Activated CD4-positive, alpha-beta T cell treated with anti-CD3 and anti-CD28 coated beads, Interleukin-2, amount 50 U/mL, for 48 hours (primary cell): ENCODE data around the gene RANBP17.
"Not testable (repeated sequence)": the region's sequence is repeated elsewhere in the genome, so short reads cannot be mapped to it uniquely, and the experiment has no call there.

ENCODE experiments used
- DNase-seq, 2 experiments: peaks; one replicate each; pipeline ENCODE4 v3.0.0-alpha.2; 2020

The RANBP17 gene

DNA sequence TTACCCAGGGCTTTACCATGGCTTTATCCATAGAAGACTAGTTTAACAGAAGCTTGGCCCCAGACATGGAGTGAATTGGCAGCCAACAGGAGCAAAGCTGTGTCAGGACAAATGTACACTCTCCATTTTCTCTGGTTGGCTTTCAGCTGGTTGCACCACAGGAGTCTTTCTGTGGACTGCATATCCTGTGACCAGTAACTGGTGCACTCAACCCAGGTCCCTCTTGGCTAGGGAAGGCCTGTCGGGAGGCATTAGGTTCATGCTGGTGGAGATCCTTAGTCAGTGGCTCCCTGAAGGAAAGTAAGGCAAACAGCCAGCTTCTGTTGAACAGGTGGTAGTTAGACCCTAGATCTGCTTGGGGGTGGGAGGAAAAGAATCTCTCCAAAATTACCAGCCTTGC lies 300.3 kb downstream of the RANBP17 start:
- no peak for DNase-seq

DNA sequence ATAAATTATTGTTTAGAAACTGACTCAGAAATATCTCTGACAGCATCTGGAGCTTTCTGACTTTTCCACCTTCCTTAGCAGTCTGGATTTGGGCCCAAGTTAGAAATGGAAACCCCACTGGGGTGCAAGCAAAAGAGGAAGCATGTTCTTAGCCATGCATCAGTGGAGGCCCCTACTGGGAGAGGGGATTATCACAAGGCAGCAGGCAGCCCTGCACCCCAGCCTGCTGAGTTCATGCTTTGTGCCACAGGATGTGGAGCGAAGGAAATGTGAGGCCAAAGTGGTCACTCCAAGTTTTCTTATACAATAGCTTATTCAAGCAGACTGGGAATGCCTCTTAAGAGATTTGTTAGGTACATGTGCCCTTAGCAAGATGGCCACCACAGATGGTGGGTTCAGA lies 300.8 kb downstream of the RANBP17 start:
- DNase-seq, result no peak

DNA sequence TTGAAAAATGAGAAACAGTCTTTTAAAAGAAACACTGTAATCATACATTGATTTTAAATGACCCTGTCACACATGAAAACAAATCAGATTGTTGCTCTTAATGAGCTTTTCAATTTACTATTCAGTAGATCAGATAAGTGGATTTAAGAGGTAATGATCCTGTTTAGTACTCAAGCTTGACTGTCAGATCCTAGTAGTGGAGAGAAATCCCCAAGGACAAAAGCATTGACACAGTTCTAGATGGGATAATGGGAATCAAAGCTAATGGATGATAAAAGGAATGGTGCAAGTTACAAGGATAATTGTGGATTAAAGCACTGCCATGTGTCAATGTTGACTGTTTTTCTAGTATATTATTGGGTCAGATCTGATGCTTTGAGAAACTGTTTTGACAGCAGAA lies 304.9 kb downstream of the RANBP17 start:
- DNase-seq, result no peak

GRCh38 chr5:171168171-171168570 lies 306.4 kb downstream of the RANBP17 start:
- DNase-seq, result no peak

GRCh38 chr5:171174960-171175359 lies 313.1 kb downstream of the RANBP17 start:
- not testable (repeated sequence) for DNase-seq

- no peak for DNase-seq
Observed at GRCh38 chr5:171175746-171176145, 313.9 kb downstream of the RANBP17 start.

- not testable (repeated sequence) for DNase-seq
Observed at GRCh38 chr5:171178190-171178589, 316.4 kb downstream of the RANBP17 start.

GRCh38 chr5:171188016-171188415 lies 326.2 kb downstream of the RANBP17 start:
- no peak for DNase-seq

DNA sequence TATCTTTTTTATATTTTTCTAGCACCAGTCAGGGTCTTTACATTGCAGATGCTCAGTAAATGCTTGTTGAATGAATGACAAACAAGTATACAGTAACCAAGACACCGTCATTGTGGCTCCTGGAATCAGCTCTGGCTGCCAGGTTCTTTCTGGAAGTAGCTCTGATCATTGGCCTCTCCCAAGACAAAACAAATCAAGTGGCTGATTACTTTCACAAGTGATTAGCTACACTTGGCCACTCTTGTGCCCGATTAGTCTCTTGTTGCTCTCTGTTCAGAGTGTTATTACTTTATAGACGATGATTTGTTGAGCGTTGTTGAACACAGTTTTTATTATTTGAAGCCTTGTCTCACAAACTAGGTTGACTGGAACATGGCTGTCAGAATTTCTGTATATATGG lies 327.6 kb downstream of the RANBP17 start:
- DNase-seq, result no peak

GRCh38 chr5:171192111-171192510 lies 330.3 kb downstream of the RANBP17 start:
- no peak for DNase-seq

DNA sequence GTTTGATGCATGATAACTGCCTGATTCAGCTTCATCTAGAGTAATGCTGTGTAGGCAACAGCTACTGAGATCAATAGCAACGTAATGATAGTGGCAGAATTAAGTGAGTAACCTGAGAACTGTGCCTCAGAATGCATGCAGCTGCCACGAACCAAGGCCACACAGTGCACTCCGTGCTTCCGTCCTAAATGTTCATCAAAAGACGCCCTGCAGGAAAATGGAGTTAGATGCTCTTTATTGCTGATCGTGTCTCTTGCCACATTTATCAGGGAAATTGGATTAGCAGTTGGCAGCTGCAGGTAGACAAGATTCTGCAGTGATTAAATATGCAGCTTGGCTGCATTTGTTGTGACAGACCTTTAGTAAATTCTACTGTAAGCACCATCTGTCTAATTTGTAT lies 339.5 kb downstream of the RANBP17 start:
- no peak for DNase-seq

DNA sequence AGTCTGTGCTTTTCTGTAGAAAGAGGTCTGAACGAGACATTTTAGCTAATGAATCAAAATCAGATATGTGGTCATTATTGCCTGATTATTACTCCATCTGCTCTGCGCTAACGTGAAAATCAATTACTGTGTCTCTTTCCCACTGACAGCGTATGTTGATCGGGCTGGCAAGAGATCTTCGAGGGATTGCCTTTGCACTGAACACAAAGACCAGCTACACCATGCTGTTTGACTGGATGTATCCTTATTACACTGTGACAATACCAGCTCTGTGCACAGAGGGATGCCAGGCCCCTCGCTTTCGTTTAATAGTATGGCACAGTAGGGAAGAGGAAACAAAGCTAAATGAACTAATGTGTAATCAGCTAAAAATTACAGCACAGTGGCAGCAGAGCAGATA lies 343.6 kb downstream of the RANBP17 start:
- DNase-seq, result no peak

- peak in 1 of 2 experiments; percentile 5 for DNase-seq
Observed at GRCh38 chr5:171207256-171207847, 345.5 kb downstream of the RANBP17 start.

- no peak for DNase-seq
Observed at GRCh38 chr5:171221916-171222315, 360.1 kb downstream of the RANBP17 start.

- DNase-seq, result no peak
Observed at GRCh38 chr5:171223927-171224326, 362.1 kb downstream of the RANBP17 start.

- DNase-seq, result no peak
Observed at GRCh38 chr5:171226096-171226754, 364.4 kb downstream of the RANBP17 start.

- no peak for DNase-seq
Observed at GRCh38 chr5:171226864-171227263, 365.0 kb downstream of the RANBP17 start.

- DNase-seq, result no peak
Observed at GRCh38 chr5:171236651-171237050, 374.8 kb downstream of the RANBP17 start.

DNA sequence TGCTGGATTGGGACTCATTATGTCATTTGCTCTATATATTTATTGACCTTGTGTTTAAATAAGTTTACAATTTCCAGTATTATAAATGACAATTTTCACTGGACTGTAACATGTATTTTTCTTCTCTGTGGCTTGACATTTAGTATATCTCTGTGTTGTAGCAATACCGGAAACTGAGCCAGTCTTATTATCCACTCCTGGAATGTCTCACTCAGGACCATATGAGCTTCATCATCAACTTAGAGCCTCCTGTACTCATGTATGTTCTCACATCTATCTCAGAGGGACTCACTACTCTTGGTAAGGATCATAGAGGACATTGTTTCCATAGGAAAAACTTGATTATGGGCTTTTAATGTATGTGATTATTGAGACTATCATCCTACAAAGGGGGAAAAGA lies 380.7 kb downstream of the RANBP17 start:
- no peak for DNase-seq

GRCh38 chr5:171246231-171246630 lies 384.4 kb downstream of the RANBP17 start:
- DNase-seq, result no peak

DNA sequence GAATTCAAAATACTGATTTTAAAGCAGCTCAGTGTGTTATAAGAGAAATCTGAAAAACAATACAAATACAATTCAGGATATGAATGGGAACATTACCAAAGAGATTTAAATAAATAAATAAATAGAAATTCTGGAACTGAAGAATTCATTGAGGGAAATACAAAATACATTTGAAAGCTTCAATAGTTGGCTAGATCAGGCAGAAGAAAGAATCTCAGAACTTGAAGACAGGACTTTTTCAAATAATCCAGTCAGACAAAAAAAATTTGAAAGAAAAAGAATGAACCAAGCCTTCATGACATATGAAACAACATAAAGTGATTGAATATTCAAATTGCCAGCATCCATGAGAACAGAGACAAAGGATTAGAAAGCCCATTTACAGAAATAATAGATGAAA lies 387.6 kb downstream of the RANBP17 start:
- DNase-seq, result no peak

- DNase-seq, result no peak
Observed at GRCh38 chr5:171250738-171251137, 388.9 kb downstream of the RANBP17 start.

- DNase-seq, result no peak
Observed at GRCh38 chr5:171251519-171251918, 389.7 kb downstream of the RANBP17 start.

GRCh38 chr5:171252674-171253073 lies 390.9 kb downstream of the RANBP17 start:
- no peak for DNase-seq
